ENCODE measurements around the gene BUD31.

- TF ChIP-seq ZNF318 (IDR thresholded peaks at IDR 0.05; ENCODE audit: borderline replicate concordance in 1 of 2, low read depth in 1 of 2) (no peak), COPS2 (conservative IDR thresholded peaks at IDR 0.05) (no peak)
Observed at GRCh38 chr7:99384523-99384922, 24.2 kb upstream of the BUD31 start.
